K562 (cell line): Measurements from ENCODE around the gene SNRNP70. TPM values are rescaled to one million over a fixed set of nuclear protein-coding genes. Genes with fewer than 3 reads are reported as not detected.

Experiments used
- ATAC-seq: fragments of 200-7000 bp; cut with Tn5 transposase; 3 replicates; pipeline ENCODE4 v1.9.1; 2020; ENCODE audit warnings: moderate library complexity
- BruUV-seq: library from RNA; stranded (reverse); fragments of 400-500 nt; replicated peaks from 2 replicates; lab custom pipeline; 2021; lab: Mats Ljungman, UMichigan
- CTCF ChIA-PET: fragments of 300-600 bp; formaldehyde crosslinking; extraction: SDS; loops from one replicate; lab custom pipeline; 2021; ENCODE audit warnings: low intra/inter-chr PET ratio; lab: Yijun Ruan, JAX
- POLR2A ChIA-PET: fragments of 300-600, 350-650 bp; sonication (Branson Sonifier 250); formaldehyde crosslinking; extraction: SDS; loops from one replicate; lab custom pipeline; 2021; ENCODE audit warnings: antibody characterized with exemption, inconsistent platforms; lab: Yijun Ruan, JAX
- DNase-seq, 4 experiments: peaks; one replicate each; pipeline versions ENCODE4 v3.0.0 to v3.0.0-alpha.2; 2011 to 2018; ENCODE audit warnings: low spot score in 3 of 4, mixed read lengths in 3 of 4; ENCODE audit errors: extremely low read depth in 1 of 4
- FAIRE-seq: peaks from 2 replicates; lab custom pipeline; 2011; peaks lifted over from hg19 to GRCh38; lab: Jason Lieb, UNC
- H2AFZ ChIP-seq: 2 replicates; pipeline ENCODE4 v1.6.0; 2011; ENCODE audit warnings: low read depth, low read length, control low read depth, inconsistent platforms
- H3K27ac ChIP-seq: fragments of 200-600 bp; 3 replicates; pipeline ENCODE4 v1.8.0; 2011; ENCODE audit warnings: low read depth, mild to moderate bottlenecking, control low read depth, inconsistent platforms, low read length, moderate library complexity, mixed read lengths; ENCODE audit errors: extremely low read depth
- H3K27me3 ChIP-seq, 2 experiments: fragments of 300-600 bp in 1 of 2; 2 replicates in 1 of 2; 3 replicates in 1 of 2; pipeline versions ENCODE4 v1.6.0 to v1.8.0; 2011; ENCODE audit warnings: inconsistent platforms in 2 of 2, low read length in 2 of 2, mild to moderate bottlenecking in 1 of 2, mixed read lengths in 1 of 2, moderate library complexity in 1 of 2; ENCODE audit not compliant: control insufficient read depth in 2 of 2, insufficient read depth in 2 of 2
- H3K36me3 ChIP-seq: fragments of 300-600 bp; 3 replicates; pipeline ENCODE4 v1.8.0; 2011; ENCODE audit warnings: mild to moderate bottlenecking, low read length, inconsistent platforms; ENCODE audit not compliant: control insufficient read depth, insufficient read depth
- H3K4me1 ChIP-seq, 2 experiments: fragments of 200-600 bp in 1 of 2; replicated peaks in 1 of 2; 2 replicates in 1 of 2; 3 replicates in 1 of 2; pipeline versions ENCODE4 v1.5.1 to v1.8.0; 2011; ENCODE audit warnings: inconsistent platforms in 2 of 2, low read length in 2 of 2, mild to moderate bottlenecking in 1 of 2, mixed read lengths in 1 of 2, moderate library complexity in 1 of 2; ENCODE audit not compliant: control insufficient read depth in 2 of 2, insufficient read depth in 2 of 2
- H3K4me2 ChIP-seq: 2 replicates; pipeline ENCODE4 v1.6.1; 2011; ENCODE audit warnings: low read length, control low read depth, inconsistent platforms, mixed read lengths; ENCODE audit not compliant: insufficient read depth
- H3K4me3 ChIP-seq: fragments of 200-600 bp; sonication (generic), shearing (Covaris generic); 2 replicates; pipeline ENCODE4 v1.5.1; 2016; ENCODE audit warnings: control low read depth, inconsistent platforms
- H3K79me2 ChIP-seq: fragments of 200-600 bp; 3 replicates; pipeline ENCODE4 v1.8.0; 2011; ENCODE audit warnings: low read length, inconsistent platforms; ENCODE audit not compliant: control insufficient read depth, insufficient read depth
- H3K9ac ChIP-seq, 2 experiments: 2 replicates each; pipeline versions ENCODE4 v1.6.0 to v1.6.1; 2011; ENCODE audit warnings: low read depth in 2 of 2, low read length in 2 of 2, control low read depth in 1 of 2, inconsistent platforms in 1 of 2, mild to moderate bottlenecking in 1 of 2, mixed read lengths in 1 of 2; ENCODE audit not compliant: insufficient read depth in 1 of 2
- H3K9me1 ChIP-seq: one replicate; pipeline ENCODE4 v1.6.0; 2011; ENCODE audit warnings: inconsistent platforms, mild to moderate bottlenecking, low read length, moderate library complexity; ENCODE audit not compliant: control insufficient read depth, insufficient read depth
- H3K9me3 ChIP-seq: replicated peaks from 2 replicates; pipeline ENCODE4 v1.5.1; 2011; ENCODE audit warnings: low read depth, low read length, inconsistent platforms; ENCODE audit not compliant: control insufficient read depth, insufficient read depth
- H4K20me1 ChIP-seq: replicated peaks from 2 replicates; pipeline ENCODE4 v1.6.1; 2011; ENCODE audit warnings: low read length, inconsistent platforms, mixed read lengths; ENCODE audit not compliant: control insufficient read depth, insufficient read depth
- ARID3B ChIP-seq: fragments of 250-450 bp; sonication (Bioruptor Pico); IDR thresholded peaks from 2 replicates; pipeline ENCODE4 v1.4.0; 2020; ENCODE audit warnings: borderline replicate concordance
- GATAD2B ChIP-seq: fragments of 450-650 bp; IDR thresholded peaks from 2 replicates; pipeline ENCODE4 v1.6.1; 2017; ENCODE audit warnings: mild to moderate bottlenecking, borderline replicate concordance
- MAFG ChIP-seq: fragments of 450-650 bp; conservative IDR thresholded peaks from 2 replicates; pipeline ENCODE4 v1.6.1; 2016; ENCODE audit warnings: missing genetic modification characterization, missing compliant biosample characterization
- MTA2 ChIP-seq: fragments of 450-650 bp; IDR thresholded peaks from 2 replicates; pipeline ENCODE4 v1.6.1; 2016; ENCODE audit warnings: low read depth
- NFE2 ChIP-seq: IDR thresholded peaks from 2 replicates; pipeline ENCODE4 v1.6.1; 2014; ENCODE audit warnings: antibody characterized with exemption, low read depth
- NR2C1 ChIP-seq, 2 experiments: fragments of 450-650 bp; IDR thresholded peaks; 2 replicates each; pipeline ENCODE4 v1.6.1; 2017; ENCODE audit warnings: mild to moderate bottlenecking in 2 of 2, antibody characterized with exemption in 1 of 2, inconsistent platforms in 1 of 2, missing compliant biosample characterization in 1 of 2, missing genetic modification characterization in 1 of 2
- RAD51 ChIP-seq: fragments of 450-650 bp; IDR thresholded peaks from 2 replicates; pipeline ENCODE4 v1.7.1; 2016; ENCODE audit warnings: low read depth, mild to moderate bottlenecking, borderline replicate concordance
- RBM39 ChIP-seq: fragments of 200-400 bp; formaldehyde crosslinking; optimal IDR thresholded peaks from 2 replicates; pipeline ENCODE3; 2018; ENCODE audit warnings: low read depth, low read length
- SMAD1 ChIP-seq: fragments of 150-350 bp; IDR thresholded peaks from 2 replicates; pipeline ENCODE4 v1.6.1; 2014; ENCODE audit warnings: low read length, low read depth; ENCODE audit not compliant: partially characterized antibody
- VEZF1 ChIP-seq: fragments of 200-800 bp; sonication (Bioruptor generic); IDR thresholded peaks from 2 replicates; pipeline ENCODE4 v1.6.1; 2017; ENCODE audit warnings: missing genetic modification characterization, missing compliant biosample characterization
- XRCC5 ChIP-seq: fragments of 200-400 bp; formaldehyde crosslinking; IDR thresholded peaks from 2 replicates; pipeline ENCODE4 v1.6.1; 2017; ENCODE audit warnings: low read depth, mild to moderate bottlenecking, low read length
- YY1 ChIP-seq, 3 experiments: IDR thresholded peaks; 2 replicates each; pipeline ENCODE4 v1.6.1; 2011; ENCODE audit warnings: low read length in 2 of 3, mild to moderate bottlenecking in 2 of 3, moderate library complexity in 2 of 3, borderline replicate concordance in 1 of 3, control low read depth in 1 of 3, low read depth in 1 of 3; ENCODE audit not compliant: insufficient read depth in 3 of 3, insufficient replicate concordance in 2 of 3, control insufficient read depth in 1 of 3, insufficient read length in 1 of 3; ENCODE audit errors: extremely low read depth in 1 of 3
- ZNF280B ChIP-seq: fragments of 250-450 bp; sonication (Bioruptor Pico); IDR thresholded peaks from 2 replicates; pipeline ENCODE4 v1.5.1; 2021; ENCODE audit warnings: mild to moderate bottlenecking
- WGBS: fragments of 100-300 bp; shearing (Covaris generic); methylation state at CpG from one replicate; pipeline ENCODE4 v1.1.6; 2016; ENCODE audit warnings: low coverage, mixed read lengths; ENCODE audit not compliant: insufficient coverage; ENCODE audit errors: missing lambda C conversion rate; 5-methylcytosine and 5-hydroxymethylcytosine counted together
- in situ Hi-C: fragments of 300-500 bp; cut with MboI; formaldehyde crosslinking; loops from 4 replicates; pipeline ENCODE4 v1.15.0; 2018; ENCODE audit warnings: inconsistent platforms, mixed read lengths
- intact Hi-C: fragments of 100-400 bp; cut with micrococcal nuclease; formaldehyde crosslinking; loops from 2 replicates; pipeline ENCODE4 v1.14.2; 2022
- polyA plus RNA-seq, 8 experiments: library from polyadenylated mRNA; depleted of rRNA in 4 of 8; stranded (reverse) in 5 of 8; unstranded in 3 of 8; fragments of >200 nt; fragmentation: Nextera tagmentation in 2 of 8; fragmentation: Illumina TruSeq in 1 of 8; extraction: Ambion mirVana in 2 of 8; extraction: Trizol in 1 of 8; gene quantifications; 2 replicates each; pipeline versions ENCODE4 v1.2.1 to v1.2.3, GENCODE V29; 2011 to 2014; ENCODE audit warnings: inconsistent platforms in 1 of 8, missing spikeins in 1 of 8
- total RNA-seq, 7 experiments: library from RNA; depleted of rRNA in 6 of 7; stranded (reverse); fragments of >200 nt in 6 of 7; fragmentation: Illumina TruSeq in 2 of 7; extraction: Trizol in 2 of 7; gene quantifications; 2 replicates each; pipeline versions ENCODE4 v1.2.1 to v1.2.3, GENCODE V29; 2011 to 2021; ENCODE audit warnings: low replicate concordance in 1 of 7

The SNRNP70 gene
- total and polyA plus RNA-seq, 9 of the 15 experiments (the other 6 are each of a cell fraction or from before 2014, with no cell fraction given) = 2.8 to 496 (median 136) TPM

GRCh38 chr19:49155005-49155819 lies 70.0 kb downstream of the SNRNP70 start, which contains the start of gene HRC:
Gene HRC, minus strand, starts transcription at chr19:49155396. Its CDS starts 159 bp downstream, at chr19:49155237.
- POLR2A ChIA-PET = interaction anchor here (0.6 to 1.9 kb wide), 12 partner anchors 8 to 1138 kb away, joined by 3 to 7 read pairs (median 4); partner anchors contain the start of genes EMP3 and LIN7B
- in situ Hi-C loops (no loop called here), intact Hi-C loops (loop anchor here (5.0 to 10.0 kb wide), 3 partner anchors 38 to 437 kb away; partner anchors contain the start of genes C19orf73, GYS1, PPFIA3 and PRR12)
- peaks cover 52 to 84% of the 10 kb centered on the region in 2 experiments for H3K4me1 ChIP-seq
- H3K4me2 ChIP-seq = peak within 1 kb of the TSS; percentile 89
- peaks cover 8% of the 10 kb centered on the region; the same call in 1 of the 3 replicates for H3K36me3 ChIP-seq
- peak within 1 kb of the TSS; percentile 36 for H3K4me3 ChIP-seq
- H3K9me1 ChIP-seq = no peaks in the 10 kb centered on the region
- DNase-seq = peak; percentile 49 to 90 (median 70)
- peak within 1 kb of the TSS; percentile 83 for H2AFZ ChIP-seq
- peak; percentile 86 for FAIRE-seq
- H3K27ac ChIP-seq = peak within 1 kb of the TSS; percentile 85
- TSS peak; percentile 81 for BruUV-seq
- H3K79me2 ChIP-seq = peaks cover 38% of the 10 kb centered on the region
- H3K9me3 ChIP-seq = no peaks in the 10 kb centered on the region
- peaks cover 5% of the 10 kb centered on the region; the same call in 1 of the 2 replicates for H4K20me1 ChIP-seq
- CTCF ChIA-PET = no interaction called here
- ATAC-seq = peak; percentile 66
- peak within 1 kb of the TSS; percentile 73 to 91 for H3K9ac ChIP-seq
- no peaks in the 10 kb centered on the region for H3K27me3 ChIP-seq
- WGBS = 5% methylated on average over 17 of the region's 19 CpGs
- TF ChIP-seq MAFG (peak; percentile 56), GATAD2B (no peak), NFE2 (peak; percentile 89), RBM39 (no peak), SMAD1 (peak; percentile 24), NR2C1 (IDR thresholded peaks at IDR 0.05) (peak; percentile 22; the same call in 1 of the 2 replicates), NR2C1 (tag; IDR thresholded peaks at IDR 0.05) (peak; percentile 63), VEZF1 (CRISPR knock-in tag) (peak; percentile 89), MTA2 (peak; percentile 4; the same call in 1 of the 2 replicates), YY1 (IDR thresholded peaks at IDR 0.05; ENCODE audit: borderline replicate concordance in 1 of 3, control insufficient read depth in 1 of 3, extremely low read depth in 1 of 3, insufficient read depth in 3 of 3, insufficient read length in 1 of 3, insufficient replicate concordance in 2 of 3, low read depth in 1 of 3, low read length in 2 of 3) (peak; percentile 20 to 89 (median 80)), ZNF280B (CRISPR knock-in tag) (no peak), XRCC5 (0 out of 2 replicates have a peak, but pooled peaks have one; percentile 11), ARID3B (CRISPR knock-in tag) (no peak), RAD51 (no peak)
